Measurements from ENCODE around the gene UBAP2L.
"Not testable (repeated sequence)": the region's sequence is repeated elsewhere in the genome, so short reads cannot be mapped to it uniquely, and the experiment has no call there.

UBAP2L gene

DNA sequence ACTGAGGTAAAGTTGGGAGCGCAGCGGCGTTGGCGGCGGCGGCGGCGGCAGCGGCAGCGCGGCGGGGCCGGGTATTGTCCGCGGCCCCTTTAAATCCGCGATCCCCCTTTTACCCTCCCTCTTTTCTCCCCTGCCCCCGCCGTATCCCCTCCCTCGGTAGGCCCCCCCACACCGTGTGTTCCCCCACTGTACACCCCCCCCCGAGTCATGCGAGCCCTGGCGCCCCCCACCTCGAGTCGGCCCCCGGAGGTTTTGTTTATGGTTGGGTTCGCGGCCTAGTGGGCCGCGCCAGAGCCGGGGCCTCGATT, 169 bp downstream of the UBAP2L start:
- TF ChIP-seq, protein P1, sequence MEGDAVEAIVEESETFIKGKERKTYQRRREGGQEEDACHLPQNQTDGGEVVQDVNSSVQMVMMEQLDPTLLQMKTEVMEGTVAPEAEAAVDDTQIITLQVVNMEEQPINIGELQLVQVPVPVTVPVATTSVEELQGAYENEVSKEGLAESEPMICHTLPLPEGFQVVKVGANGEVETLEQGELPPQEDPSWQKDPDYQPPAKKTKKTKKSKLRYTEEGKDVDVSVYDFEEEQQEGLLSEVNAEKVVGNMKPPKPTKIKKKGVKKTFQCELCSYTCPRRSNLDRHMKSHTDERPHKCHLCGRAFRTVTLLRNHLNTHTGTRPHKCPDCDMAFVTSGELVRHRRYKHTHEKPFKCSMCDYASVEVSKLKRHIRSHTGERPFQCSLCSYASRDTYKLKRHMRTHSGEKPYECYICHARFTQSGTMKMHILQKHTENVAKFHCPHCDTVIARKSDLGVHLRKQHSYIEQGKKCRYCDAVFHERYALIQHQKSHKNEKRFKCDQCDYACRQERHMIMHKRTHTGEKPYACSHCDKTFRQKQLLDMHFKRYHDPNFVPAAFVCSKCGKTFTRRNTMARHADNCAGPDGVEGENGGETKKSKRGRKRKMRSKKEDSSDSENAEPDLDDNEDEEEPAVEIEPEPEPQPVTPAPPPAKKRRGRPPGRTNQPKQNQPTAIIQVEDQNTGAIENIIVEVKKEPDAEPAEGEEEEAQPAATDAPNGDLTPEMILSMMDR (conservative IDR thresholded peaks at IDR 0.05), result no peak
- no peak for TF ChIP-seq ZFX (IDR thresholded peaks at IDR 0.05)
- peak overlapping the region; percentile 100 for H3K27ac ChIP-seq

DNA sequence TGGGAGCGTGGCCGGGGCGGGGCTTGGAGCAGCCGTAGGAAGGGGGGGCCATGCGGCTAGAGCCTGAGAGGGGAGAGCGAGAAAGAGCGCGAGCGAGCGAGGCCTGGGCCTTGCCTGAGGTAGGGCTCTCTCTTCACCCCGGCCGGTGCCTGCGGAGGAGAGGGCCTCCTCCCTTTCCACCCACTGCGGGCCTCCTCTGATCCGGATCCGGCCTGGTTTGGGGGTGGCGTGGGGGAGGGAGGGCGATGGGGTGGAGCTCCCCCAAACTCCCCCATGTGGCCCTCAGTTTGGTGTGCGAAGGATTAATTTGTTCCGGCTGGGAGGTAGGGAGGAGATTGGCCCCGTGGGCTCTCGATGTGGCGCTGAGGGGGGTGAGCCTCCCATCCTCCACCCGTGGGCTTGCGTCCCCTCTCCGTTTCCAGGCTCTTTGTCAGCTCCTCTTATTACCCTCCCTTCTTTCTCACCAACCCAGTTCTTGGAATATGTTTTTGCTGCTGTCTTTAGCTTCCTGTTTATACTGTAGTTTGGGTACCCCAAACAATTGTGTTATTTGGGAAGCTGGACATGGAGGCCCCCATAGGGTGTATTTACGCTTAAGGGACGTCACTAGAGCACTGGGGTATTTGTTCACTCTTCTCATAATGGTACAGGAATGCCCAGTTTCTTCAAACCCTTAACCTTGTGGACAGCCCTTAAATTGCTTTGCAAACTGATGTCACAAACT, 685 bp downstream of the UBAP2L start:
- H3K27ac ChIP-seq, result peak overlapping the region; percentile 100
- peak; percentile 100 for TF ChIP-seq ZFX (IDR thresholded peaks at IDR 0.05)
- TF ChIP-seq, protein P1 (conservative IDR thresholded peaks at IDR 0.05), result no peak

DNA sequence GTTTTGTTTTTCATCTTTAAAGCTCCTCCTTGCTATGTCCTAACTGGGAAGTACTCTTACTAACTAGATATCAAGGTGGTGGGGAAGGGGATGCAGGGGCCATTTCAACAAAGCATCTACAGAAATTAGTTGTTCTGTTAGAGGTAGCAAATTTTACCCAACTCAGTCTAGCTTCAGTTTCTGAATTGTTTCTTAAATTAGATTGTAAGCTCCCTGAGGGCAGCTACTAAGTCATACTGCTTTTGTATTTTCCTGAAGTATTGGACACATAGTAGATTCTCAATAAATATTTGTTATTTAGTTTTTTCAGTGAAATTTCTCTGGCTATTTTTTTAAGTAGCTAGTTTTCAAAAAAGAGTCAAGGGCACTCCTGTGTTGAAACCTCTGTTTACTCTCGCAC, 1.8 kb downstream of the UBAP2L start:
- no peak overlapping the region for H3K27ac ChIP-seq
- no peak for TF ChIP-seq ZFX (IDR thresholded peaks at IDR 0.05)
- TF ChIP-seq, protein P1 (conservative IDR thresholded peaks at IDR 0.05), result no peak

DNA sequence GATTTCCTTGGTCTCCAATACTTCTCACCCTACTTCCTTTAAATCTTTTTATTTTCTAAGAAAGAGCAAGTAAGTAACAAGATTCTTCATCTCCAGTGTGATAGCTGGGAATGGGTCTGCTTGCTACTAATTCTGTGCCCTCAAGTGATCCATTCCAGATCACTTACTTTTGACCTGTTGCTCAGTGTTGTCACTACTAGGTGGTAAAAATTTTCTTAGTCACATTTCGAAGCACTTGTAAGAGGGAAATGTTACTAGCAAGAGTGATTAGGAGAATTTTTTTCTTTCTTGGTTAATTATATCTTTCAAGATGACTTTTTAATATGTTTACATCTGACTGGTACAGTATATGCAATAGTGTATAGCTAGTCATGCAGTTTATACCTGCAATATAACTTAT, 2.2 kb downstream of the UBAP2L start:
- TF ChIP-seq, protein P1 (conservative IDR thresholded peaks at IDR 0.05), result no peak
- TF ChIP-seq ZFX (IDR thresholded peaks at IDR 0.05), result no peak
- H3K27ac ChIP-seq, result no peak overlapping the region

DNA sequence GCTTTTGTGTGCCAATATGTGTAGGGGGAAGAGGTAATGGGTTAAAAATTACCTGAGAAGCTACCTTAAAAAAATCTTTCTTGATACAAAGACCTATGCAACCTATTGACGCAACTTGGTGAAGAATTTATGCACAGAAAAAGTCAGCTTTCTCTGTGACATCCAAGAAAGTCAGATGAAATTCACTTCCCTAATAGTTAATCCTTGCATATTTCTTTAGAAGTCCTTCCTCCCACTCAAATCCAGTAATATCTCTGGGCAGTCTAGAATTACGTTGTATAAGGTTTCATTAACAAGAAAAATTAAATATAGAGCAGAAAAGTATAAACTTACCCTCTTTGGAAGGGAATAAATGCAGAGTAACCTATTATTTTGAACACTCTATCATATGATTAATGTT, 2.9 kb downstream of the UBAP2L start:
- TF ChIP-seq, protein P1 (conservative IDR thresholded peaks at IDR 0.05), result no peak
- TF ChIP-seq ZFX (IDR thresholded peaks at IDR 0.05), result no peak
- H3K27ac ChIP-seq, result no peak overlapping the region

DNA sequence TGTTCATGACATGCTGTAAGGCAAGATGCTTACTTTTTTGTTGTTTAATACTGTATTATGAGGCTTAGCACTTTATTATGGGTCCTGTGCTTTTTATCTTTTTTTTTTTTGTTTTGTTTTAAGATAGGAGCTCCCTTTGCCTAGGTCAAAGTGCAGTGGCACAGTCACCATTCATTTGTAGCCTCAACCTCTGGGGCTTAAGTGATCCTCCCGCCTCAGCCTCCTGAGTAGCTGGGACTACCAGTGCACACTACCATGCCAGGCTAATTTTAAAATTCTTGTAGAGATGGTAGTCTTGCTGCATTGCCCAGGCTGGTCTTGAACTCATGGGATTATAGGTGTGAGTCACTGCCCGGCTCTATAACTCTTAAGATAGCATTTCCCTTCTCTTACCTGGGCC, 4.6 kb downstream of the UBAP2L start:
- TF ChIP-seq, protein P1 (conservative IDR thresholded peaks at IDR 0.05), result no peak
- no peak for TF ChIP-seq ZFX (IDR thresholded peaks at IDR 0.05)
- no peak overlapping the region for H3K27ac ChIP-seq

DNA sequence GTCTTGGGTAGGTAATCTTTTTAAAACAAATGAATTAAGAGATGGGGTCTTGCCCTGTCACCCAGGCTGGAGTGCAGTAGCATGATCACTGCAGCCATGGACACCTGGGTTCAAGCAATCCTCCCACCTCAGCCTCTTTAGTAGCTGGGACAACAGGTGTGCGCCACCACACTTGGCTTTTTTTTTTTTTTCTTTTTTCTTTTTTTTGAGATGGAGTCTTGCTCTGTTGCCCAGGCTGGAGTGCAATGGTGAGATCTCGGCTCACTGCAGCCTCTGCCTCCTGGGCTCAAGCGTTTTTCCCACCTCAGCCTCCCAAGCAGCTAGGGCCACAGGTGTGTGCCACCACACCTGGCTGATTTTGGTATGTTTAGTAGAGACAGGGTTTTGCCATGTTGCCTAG, 10.4 kb downstream of the UBAP2L start:
- not testable (repeated sequence) for H3K27ac ChIP-seq

DNA sequence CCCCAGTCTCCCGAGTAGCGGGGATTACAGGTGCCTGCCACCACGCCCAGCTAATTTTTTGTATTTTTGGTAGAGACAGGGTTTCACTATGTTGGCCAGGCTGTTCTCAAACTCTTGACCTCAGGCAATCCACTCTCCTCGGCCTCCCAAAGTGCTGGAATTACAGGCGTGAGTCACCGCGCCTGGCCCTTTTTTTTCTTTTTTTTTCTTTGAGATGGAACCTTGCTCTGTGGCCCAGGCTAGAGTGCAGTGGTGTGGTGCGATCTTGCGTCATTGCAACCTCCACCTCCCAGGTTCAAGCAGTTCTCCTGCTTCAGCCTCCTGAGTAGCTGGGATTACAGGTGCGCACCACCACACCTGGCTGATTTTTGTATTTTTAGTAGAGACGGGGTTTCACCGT, 12.4 kb downstream of the UBAP2L start:
- not testable (repeated sequence) for H3K27ac ChIP-seq
